ENCODE measurements around the gene EFHC2. TPM values are rescaled to one million over a fixed set of nuclear protein-coding genes. Genes with fewer than 3 reads are reported as not detected.

Gene EFHC2
- total RNA-seq, 1 donor from 2014 or later = 3.7 TPM

DNA sequence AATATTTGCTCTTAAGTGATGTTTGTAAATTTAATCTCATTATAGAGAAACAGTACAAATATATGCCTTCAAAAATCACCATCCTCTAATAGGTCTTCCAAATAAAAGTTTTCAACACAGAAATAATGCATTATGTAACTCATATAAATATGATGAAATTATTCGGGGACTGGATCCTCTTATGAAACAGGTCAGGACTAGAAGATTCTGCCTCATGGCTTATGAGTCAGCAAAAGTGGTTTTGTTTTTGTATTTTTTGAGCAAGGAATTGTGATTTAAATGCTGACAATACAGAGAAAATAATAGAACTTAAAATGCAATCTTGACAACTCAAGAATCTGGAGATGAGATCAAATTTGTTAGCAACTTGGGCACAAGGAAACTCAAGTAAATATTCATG, 190.6 kb downstream of the EFHC2 start:
- DNase-seq (ENCODE audit: low spot score) = no peak

DNA sequence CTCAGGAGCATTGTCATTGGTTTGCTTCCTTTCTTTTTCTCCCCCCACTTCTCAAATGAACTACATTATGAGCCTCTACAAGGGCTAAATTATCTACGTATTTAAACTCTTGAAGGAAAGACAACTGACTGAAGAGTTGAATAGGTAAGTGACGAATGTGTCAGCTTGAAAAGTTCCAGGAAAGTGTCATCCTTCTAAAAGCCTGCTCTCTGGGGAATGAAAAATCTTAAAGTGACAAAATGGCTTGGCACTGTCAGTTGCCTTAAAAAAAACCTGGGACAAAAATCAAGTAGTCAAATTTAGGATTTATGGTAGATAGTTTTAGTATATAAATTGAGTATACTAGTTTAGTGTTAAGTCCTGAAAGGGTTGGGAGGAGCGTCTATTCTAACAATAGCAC, 196.3 kb downstream of the EFHC2 start:
- no peak for DNase-seq (ENCODE audit: low spot score)

DNA sequence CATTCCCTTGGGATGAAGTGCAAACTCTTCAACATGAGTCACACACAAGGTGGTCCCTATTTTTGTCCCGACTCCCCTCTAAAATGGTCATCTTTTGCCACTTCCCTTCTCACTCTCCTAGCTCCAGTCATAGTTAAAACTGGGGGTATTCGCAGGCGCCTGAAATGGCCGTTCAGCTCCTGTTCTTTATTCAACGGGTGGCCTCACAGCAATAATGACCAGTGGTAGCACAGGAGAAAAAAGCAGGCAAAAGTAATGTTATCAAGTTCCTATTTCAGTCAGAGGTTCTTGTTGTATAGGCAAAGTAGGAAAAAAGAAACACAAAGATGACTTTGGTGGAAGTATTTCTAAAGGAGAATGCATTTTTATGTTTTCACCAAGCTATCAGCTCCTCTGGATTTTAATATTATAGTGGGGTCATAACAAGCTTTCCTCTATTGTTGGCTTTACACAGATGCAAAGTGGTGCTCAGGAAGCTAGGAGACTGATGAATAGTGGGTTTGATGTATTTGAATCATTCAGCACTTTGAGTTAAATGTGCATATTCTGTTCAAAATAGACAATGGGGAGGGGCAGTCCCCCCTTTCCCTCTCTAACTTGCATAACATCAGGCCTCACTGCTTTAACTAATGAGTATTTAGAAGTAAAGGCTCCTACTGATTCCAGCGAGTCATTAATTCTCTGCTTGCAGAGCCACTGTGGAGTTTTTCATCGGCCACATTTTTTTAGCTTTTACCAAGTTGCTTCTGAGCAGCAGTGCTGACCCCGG, 199.1 kb downstream of the EFHC2 start:
- no peak for DNase-seq (ENCODE audit: low spot score)

DNA sequence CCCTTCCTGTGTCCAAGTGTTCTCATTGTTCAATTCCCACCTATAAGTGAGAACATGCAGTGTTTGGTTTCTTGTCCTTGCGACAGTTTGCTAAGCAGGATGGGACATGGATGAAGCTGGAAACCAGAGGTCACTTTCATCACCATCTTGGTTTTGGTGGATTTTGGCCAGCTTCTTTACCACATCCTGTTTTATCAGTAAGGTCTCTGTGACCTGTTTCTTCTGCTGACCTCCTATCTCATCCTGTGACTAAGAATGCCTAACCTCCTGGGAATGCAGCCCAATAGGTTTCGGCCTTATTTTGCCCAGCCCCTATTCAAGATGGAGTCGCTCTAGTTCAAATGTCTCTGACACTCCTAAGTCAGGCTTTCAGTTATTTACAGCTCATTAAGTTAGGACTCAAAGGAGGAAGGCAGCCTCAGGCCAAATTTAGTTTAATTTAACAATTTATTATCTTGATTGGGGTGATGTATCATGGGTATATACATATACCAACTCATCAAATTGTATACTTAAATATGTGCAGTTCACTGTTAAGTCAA, 200.3 kb downstream of the EFHC2 start:
- DNase-seq (ENCODE audit: low spot score) = no peak

DNA sequence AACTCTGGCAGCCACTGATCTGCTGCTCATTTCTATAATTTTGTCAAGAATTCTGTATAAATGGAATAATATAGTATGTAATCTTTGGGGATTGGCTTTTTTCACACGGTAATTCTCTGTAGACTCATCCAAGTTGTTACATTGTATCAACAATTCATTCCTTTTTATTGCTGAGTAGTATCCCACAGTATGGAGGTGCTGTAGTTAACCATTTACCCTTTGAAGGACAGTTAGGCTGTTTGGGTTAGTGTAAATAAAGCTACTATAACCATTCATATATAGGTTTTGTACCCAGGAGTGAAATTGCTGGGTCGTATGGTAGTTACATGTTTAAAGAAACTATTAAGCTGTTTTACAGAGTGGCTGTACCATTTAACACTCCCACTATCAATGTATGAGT, 213.3 kb downstream of the EFHC2 start:
- DNase-seq (ENCODE audit: low spot score) = no peak

DNA sequence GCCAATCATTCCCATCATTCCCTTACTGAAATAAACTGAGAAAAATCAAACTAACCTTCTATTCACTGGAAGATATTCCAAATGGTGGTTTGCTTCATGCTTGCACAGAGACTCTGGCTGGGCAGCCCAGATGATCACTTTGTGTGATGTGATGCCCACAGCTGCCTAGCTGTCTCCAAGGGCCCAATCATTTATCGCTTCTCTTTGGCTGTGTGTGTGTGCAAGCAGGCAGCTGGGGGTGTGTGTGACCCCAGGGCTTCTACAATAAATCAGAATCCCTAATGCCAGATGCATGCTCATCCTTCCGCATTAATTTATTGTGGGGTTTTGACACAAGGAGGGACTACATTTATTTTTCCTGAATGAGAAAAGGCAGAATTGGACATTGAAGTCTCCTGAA, 230.1 kb downstream of the EFHC2 start:
- DNase-seq (ENCODE audit: low spot score) = no peak

DNA sequence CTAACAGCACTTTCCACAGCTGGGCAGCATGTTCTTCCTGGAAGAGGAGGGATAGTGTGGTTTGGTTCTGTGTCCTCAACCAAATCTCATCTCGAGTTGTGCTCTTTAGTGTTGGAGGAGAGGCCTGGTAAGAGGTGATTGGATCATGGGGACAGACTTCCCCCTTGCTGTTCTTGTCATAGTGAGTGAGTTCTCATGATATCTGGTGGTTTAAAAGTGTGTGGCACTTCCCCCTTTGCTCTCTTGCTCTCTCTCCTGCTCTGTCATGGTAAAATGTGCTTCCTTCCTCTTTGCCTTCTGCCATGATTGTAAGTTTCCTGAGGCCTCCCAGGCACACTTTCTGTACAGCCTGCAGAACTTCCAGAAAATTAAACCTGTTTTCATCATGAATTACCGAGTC, 236.6 kb downstream of the EFHC2 start:
- DNase-seq (ENCODE audit: low spot score) = no peak

DNA sequence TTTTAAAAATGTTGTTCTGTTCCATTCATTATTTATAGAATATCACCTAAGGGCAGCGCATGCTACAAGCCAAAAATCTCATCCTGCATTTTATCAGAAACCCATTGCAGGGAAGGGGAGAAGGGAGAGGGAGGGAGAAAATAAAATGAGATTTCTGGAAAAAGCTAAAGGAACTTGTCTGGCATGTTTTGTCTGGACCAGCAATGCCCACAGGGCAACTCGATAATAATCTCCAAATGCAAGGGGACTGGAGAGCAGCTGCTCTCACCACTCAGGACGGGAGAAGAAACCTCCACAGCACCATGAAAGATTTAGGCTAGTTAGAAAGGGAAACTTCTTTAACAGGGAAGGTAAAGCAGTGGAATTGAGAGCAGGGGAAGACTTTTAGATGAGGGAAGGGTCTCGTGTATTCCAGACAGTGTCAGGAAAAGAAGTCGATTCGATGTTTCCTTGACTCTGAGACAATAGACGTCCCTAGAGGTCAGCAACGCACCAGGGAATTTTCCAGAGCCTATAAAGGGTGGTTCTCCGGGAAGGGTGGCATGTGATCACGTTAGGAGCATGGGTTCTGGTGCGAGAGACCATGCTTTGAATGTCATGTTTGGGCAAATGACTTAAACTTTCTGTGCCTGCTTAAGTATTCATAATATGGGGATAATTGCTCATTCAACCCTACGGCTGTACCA, 238.1 kb downstream of the EFHC2 start:
- no peak for DNase-seq (ENCODE audit: low spot score)

DNA sequence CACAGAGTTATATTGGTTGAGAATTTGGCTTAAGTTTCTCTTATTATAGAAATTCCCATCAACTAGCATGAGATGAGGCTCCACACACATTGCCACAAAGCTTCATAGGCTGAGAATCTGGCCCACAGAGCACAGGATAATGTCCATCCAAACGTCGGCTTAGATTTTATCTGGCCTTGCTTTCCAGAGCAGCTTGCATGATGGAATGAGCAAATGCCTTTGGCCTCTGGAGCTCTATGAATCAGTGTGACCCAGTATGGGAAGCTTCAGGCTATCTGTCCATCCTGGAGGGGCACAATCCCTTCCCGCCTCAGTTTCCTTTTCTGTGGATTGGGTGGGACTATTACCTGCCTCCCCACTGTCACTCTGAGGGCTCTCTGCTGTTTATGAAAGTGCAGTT, 238.8 kb downstream of the EFHC2 start:
- no peak for DNase-seq (ENCODE audit: low spot score)

DNA sequence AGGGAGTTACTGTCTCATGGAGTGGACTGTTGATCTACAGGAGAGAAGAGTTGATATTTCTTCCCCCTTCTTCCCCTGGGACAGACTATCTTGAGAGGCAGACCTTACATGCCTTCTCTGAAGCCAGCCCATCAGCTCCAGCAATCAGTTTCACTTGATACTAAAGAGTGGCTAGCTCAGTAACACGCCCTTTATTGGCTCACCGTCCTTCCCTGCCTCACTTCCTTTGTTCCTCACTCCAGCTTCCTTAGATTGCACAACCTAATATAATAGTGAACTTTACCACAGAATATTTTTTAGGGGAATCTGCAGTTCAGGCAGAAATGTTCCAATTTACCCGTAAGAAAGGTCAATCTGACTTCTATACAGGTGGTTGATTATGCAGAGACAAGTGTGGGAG, 242.2 kb downstream of the EFHC2 start:
- DNase-seq (ENCODE audit: low spot score) = no peak

DNA sequence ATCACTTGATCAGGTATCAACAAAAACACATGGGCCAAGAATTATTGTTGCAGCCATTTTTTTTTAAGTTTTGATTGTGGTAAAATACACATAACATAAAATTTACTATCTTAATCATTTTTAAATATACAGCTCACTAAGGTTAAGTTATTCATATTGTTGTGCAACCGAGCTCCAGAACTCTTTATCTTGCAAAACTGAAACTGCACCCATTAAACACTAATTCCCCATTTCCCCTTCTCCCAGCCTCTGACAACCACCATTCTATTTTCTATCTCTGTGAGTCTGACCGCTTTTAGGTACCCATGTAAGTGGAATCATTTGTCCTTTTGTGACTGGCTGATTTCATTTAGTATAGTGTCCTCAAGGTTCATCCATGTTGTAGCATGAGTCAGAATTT, 244.1 kb downstream of the EFHC2 start:
- DNase-seq (ENCODE audit: low spot score) = no peak

Other genes starting within 250 kb of the EFHC2 start
- 26.4 TPM for gene FUNDC1, start 199.2 kb upstream of the EFHC2 start, total RNA-seq

Data from mucosa of gallbladder (tissue), 1 donor.